GM19372 (cell line): ENCODE results near the gene KRT82.
"Not testable (repeated sequence)": the region's sequence is repeated elsewhere in the genome, so short reads cannot be mapped to it uniquely, and the experiment has no call there.

Source experiments
- ATAC-seq: cut with Tn5 transposase; IDR thresholded peaks from one replicate; pipeline ENCODE4 v1.9.1; 2021; ENCODE audit warnings: mild to moderate bottlenecking, low read depth, moderate library complexity; ENCODE audit not compliant: unreplicated experiment

The KRT82 gene

DNA sequence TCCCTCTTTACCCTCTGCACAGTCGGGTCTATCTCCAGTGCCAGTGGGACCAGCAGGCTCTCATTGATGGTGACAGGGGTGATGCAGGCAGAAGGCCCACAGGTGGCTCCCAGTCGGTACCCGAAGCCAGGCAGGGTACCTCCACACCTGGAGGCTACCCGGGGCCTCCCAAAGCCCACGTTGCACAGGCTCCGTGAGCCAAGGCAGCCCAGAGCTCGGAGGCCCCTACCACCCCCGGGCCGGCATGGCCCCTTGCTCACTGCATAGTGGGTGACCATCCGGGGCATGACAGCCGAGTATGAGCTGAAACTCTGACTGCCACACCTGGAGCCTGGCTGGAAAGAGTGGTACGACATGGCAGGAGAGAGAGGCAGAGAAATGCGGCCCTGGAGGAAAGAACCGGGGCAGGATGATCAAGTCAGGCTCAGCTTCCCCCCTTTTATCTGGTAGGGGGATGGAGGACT lies at the start of gene KRT82:
Gene KRT82, minus strand, starts transcription at position 414 of the 464 bp plus-strand sequence. Its CDS starts 58 bp downstream, at position 356.
- ATAC-seq = no peak

DNA sequence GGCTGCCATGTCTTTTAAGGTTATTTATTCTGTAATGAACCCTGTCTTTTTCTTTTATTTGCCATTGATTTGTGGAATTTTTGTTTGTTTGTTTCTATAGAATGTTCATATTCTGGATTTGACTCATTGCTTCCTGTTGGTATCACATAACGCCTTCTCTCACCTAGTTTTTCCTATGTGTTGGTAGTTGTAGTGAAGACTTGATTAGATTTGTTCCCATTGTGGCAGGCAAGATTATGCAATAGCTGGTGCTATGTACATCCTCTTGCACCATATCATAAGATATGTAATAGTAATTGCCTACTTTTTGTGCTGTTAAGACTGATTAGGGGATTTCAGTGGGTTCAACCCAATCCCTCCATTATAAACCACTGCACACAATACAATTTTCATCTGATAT lies 49.7 kb upstream of the KRT82 start:
- ATAC-seq = no peak

- ATAC-seq = no peak
Measured at GRCh38 chr12:52454411-52455201, 48.5 kb upstream of the KRT82 start.

GRCh38 chr12:52452101-52452500 lies 46.0 kb upstream of the KRT82 start, which contains the start of gene KRT6B:
TSS of gene KRT6B (minus strand) at chr12:52452146. CDS start at chr12:52452078, 68 bp downstream.
- ATAC-seq = no peak

DNA sequence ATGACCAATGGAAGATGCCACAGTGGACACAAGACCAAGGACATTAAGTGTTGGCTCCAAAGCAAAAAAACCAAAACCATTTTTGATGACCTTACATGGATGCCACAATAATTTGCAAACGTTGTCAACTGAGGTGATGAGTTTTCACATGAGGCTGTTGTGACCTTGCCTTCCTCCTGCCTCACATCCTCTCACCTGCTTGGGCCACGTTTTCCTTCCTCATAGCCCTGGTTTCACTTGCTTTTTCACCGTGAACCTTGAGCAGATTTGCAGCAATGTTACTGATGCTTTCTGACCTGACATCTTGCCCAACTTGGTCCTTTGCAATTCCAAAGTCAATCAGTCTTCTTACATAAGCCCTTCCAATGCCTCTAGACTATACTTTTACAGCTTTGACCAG lies 42.1 kb upstream of the KRT82 start:
- ATAC-seq = no peak

DNA sequence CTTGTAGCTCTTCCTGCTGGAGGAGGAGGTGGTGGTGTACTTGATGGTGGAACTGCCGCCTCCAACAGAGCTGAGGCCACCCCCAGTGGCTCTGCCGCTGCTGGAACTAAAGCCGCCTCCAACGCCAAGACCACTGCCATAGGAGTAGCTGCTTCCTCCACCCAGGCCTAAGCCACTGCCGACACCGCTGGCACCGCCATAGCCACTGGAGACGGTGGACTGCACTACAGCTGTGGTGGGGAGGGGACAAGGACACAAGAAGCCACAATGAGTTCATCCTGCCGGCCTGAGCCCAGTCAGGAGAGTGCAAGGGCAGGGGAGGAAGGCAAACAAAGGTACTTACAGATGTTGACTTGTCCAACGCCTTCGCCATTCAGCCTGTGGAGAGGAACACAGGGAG lies 41.1 kb upstream of the KRT82 start:
- ATAC-seq = not testable (repeated sequence)

- no peak for ATAC-seq
Measured at GRCh38 chr12:52446367-52447045, 40.4 kb upstream of the KRT82 start.

- no peak for ATAC-seq
Measured at GRCh38 chr12:52445876-52446275, 39.7 kb upstream of the KRT82 start.

GRCh38 chr12:52444647-52445595 lies 38.8 kb upstream of the KRT82 start:
- no peak for ATAC-seq

- ATAC-seq = no peak
Measured at GRCh38 chr12:52443966-52444365, 37.8 kb upstream of the KRT82 start.

- no peak for ATAC-seq
Measured at GRCh38 chr12:52442600-52443061, 36.5 kb upstream of the KRT82 start.

GRCh38 chr12:52441320-52441911 lies 35.3 kb upstream of the KRT82 start:
- ATAC-seq = no peak

- no peak for ATAC-seq
Measured at GRCh38 chr12:52440821-52441319, 34.7 kb upstream of the KRT82 start.

- no peak for ATAC-seq
Measured at GRCh38 chr12:52439845-52440244, 33.7 kb upstream of the KRT82 start.

- ATAC-seq = no peak
Measured at GRCh38 chr12:52439420-52439819, 33.3 kb upstream of the KRT82 start.

GRCh38 chr12:52438305-52439301 lies 32.5 kb upstream of the KRT82 start:
- no peak for ATAC-seq

DNA sequence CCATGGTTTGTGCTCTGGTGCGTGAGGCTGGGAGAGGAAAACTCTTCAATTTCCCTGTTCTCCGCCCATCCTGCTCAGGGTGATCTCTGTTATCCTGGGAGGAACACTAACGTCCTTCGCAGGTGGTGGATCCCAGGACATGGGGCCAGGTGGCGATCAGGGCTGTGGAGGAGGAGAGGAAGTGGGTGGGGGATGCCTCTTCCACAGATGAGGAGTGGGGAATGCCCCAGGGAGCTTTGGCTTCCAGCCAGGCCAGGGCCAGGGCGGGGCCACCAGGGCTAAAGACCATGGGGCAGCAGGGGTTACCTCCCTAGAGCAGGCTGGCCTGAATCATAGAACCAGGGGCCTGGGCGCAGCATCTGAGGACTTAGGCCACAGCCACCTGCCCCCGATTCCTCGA lies 31.4 kb upstream of the KRT82 start:
- no peak for ATAC-seq

DNA sequence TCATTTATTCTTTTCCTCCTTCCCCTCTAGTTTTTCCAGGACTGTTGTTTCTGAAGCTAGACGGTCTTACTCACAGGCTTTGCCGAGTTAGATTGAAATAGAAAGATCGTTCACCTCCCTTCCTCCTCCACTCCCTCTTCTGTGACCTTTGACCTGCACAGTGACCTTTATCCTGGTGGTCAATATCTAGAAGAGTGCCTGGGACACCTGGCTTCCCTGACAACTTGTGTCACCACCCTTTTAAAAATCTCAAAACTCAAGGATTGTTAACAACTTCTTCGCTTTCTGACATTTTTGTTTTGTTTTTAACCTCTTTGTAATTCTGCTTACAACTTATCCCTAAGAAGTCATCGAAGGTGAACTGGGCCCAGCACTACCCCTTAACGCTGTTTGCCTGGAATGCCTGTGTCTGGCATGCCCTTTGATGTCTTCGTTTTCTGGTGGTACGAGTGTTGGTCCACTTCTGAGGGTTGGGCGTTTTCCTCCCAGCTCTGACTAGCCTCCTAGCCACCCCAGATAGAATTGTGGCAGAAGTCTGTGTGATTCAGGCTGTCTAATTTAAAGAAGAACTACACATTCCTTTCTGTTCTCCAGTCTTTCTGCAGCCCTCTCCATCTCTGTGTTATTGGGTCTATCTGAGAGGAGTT lies 30.8 kb upstream of the KRT82 start:
- no peak for ATAC-seq
